ENCODE results near the gene LAMB1. TPM values are rescaled to one million over a fixed set of nuclear protein-coding genes. Genes with fewer than 3 reads are reported as not detected.

The LAMB1 gene
- total RNA-seq, 2 experiments from 2014 or later = 0.17 TPM; not detected in 1

DNA sequence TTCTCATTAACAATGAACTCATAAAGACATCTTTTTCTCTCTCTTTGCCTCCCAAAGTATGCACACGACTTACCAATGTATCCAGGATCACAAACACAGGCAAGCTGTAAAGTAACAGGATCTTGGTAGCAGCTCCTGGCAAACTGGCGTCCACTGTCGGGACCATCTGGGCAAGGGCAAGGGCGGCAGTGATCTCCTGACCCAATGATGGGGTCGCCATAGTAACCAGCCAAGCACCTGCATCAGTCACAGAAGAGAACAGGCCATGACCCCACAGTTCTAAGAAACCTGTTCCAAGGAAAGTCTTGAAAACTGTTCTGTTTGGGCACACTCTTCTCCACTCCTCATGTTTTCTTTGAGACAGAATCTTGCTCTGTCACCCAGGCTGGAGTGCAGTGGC, 47.6 kb downstream of the LAMB1 start:
- Histone ChIP-seq H3K9me2 (ENCODE audit: insufficient read depth, low read length) (no peaks in the 10 kb centered on the region), H3K79me2 (ENCODE audit: insufficient read depth, low read depth, low read length) (no peaks in the 10 kb centered on the region), H3K4me2 (ENCODE audit: low read length) (no peak overlapping the region), H4K20me1 (ENCODE audit: insufficient read depth, low read length) (no peaks in the 10 kb centered on the region), H3K27ac (ENCODE audit: low read depth, low read length, poor library complexity, severe bottlenecking) (no peak overlapping the region), H3K4me1 (ENCODE audit: insufficient read depth, low read length, poor library complexity, severe bottlenecking) (no peaks in the 10 kb centered on the region), H3K9me3 (ENCODE audit: low read length) (no peaks in the 10 kb centered on the region), H2AFZ (ENCODE audit: low read length) (no peak overlapping the region), H3K36me3 (ENCODE audit: insufficient read depth, low read length) (no peaks in the 10 kb centered on the region), H3K4me3 (ENCODE audit: low read depth, low read length, poor library complexity, severe bottlenecking) (no peak overlapping the region)
- intact Hi-C loops (cut with micrococcal nuclease; ENCODE audit: unreplicated experiment) = no loop called here
- no peak for DNase-seq (ENCODE audit: low spot score)
- TF ChIP-seq, protein P1, sequence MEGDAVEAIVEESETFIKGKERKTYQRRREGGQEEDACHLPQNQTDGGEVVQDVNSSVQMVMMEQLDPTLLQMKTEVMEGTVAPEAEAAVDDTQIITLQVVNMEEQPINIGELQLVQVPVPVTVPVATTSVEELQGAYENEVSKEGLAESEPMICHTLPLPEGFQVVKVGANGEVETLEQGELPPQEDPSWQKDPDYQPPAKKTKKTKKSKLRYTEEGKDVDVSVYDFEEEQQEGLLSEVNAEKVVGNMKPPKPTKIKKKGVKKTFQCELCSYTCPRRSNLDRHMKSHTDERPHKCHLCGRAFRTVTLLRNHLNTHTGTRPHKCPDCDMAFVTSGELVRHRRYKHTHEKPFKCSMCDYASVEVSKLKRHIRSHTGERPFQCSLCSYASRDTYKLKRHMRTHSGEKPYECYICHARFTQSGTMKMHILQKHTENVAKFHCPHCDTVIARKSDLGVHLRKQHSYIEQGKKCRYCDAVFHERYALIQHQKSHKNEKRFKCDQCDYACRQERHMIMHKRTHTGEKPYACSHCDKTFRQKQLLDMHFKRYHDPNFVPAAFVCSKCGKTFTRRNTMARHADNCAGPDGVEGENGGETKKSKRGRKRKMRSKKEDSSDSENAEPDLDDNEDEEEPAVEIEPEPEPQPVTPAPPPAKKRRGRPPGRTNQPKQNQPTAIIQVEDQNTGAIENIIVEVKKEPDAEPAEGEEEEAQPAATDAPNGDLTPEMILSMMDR (conservative IDR thresholded peaks at IDR 0.05; ENCODE audit: low read length) = no peak
- TF ChIP-seq EZH2phosphoT487 (IDR thresholded peaks at IDR 0.05; ENCODE audit: borderline replicate concordance, low read depth, low read length) = no peak
- no TSS peak for BruUV-seq (replicated peaks)
- ChIA-PET POLR2A (interaction anchor here (0.6 kb wide), 1 partner anchor 21 kb away, joined by 4 read pairs; no protein-coding TSS in a partner anchor), CTCF (ENCODE audit: unreplicated experiment) (no interaction called here)

DNA sequence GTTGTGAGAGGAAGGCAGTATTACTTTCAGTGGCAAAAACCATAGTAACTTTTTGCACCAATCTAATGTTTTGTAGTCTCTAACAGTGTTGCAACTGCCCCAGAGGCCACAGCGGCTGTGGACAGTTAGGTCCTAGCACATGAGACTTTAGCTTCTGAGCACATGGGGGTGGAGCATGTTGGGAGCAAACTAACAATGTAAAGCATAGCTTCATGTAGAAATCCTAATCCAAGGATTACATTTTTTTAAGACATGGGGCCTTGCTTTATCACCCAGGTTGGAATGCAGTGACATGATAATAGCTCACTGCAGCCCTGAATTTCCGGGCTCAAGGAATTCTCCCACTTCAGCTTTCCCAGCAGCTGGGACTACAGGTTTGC, 49.0 kb downstream of the LAMB1 start:
- no peaks in the 10 kb centered on the region for H3K9me3 ChIP-seq (ENCODE audit: low read length)
- intact Hi-C loops (cut with micrococcal nuclease; ENCODE audit: unreplicated experiment) = no loop called here
- H3K4me2 ChIP-seq (ENCODE audit: low read length) = no peak overlapping the region
- ChIA-PET POLR2A (interaction anchor here (0.7 to 1.2 kb wide), 2 partner anchors 24 to 249 kb away, joined by 3 to 4 read pairs; no protein-coding TSS in a partner anchor), CTCF (ENCODE audit: unreplicated experiment) (no interaction called here)
- H3K36me3 ChIP-seq (ENCODE audit: insufficient read depth, low read length) = no peaks in the 10 kb centered on the region
- no peaks in the 10 kb centered on the region for H4K20me1 ChIP-seq (ENCODE audit: insufficient read depth, low read length)
- H3K79me2 ChIP-seq (ENCODE audit: insufficient read depth, low read depth, low read length) = no peaks in the 10 kb centered on the region
- H2AFZ ChIP-seq (ENCODE audit: low read length) = no peak overlapping the region
- H3K4me3 ChIP-seq (ENCODE audit: low read depth, low read length, poor library complexity, severe bottlenecking) = no peak overlapping the region
- no peak for TF ChIP-seq EZH2phosphoT487 (IDR thresholded peaks at IDR 0.05; ENCODE audit: borderline replicate concordance, low read depth, low read length)
- TF ChIP-seq, protein P1 (conservative IDR thresholded peaks at IDR 0.05; ENCODE audit: low read length) = no peak
- no peaks in the 10 kb centered on the region for H3K9me2 ChIP-seq (ENCODE audit: insufficient read depth, low read length)
- no TSS peak for BruUV-seq (replicated peaks)
- no peak for DNase-seq (ENCODE audit: low spot score)
- H3K27ac ChIP-seq (ENCODE audit: low read depth, low read length, poor library complexity, severe bottlenecking) = no peak overlapping the region
- no peaks in the 10 kb centered on the region for H3K4me1 ChIP-seq (ENCODE audit: insufficient read depth, low read length, poor library complexity, severe bottlenecking)

DNA sequence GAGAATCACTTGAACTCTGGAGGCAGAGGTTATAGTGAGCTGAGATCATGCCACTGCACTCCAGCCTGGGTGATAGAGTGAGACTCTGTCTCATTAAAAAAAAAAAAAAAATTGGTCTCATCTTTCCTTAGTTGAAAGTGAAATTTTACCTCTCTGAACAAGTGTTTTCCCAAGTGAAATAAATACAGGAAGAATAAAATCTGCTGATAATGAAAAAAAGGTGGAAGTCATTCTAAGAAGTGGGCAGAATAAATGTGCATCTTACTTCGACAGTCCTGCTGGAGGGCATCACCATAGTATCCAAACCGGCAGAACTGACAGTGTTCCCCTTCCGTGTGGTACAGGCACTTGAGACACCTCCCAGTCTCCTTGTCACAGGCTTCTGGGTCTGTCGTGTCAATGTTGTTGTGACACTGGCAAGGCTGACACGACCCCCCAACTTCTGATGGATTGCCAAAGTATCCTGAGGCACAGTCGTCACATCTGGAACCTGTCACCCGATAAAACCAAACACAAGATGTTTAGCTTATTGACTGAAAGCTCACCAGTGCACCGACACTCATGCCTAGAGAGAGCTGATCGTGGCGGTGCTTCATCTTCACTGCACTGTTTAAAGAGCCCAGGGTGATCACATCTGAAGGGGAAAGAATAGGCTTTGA, 49.6 kb downstream of the LAMB1 start:
- ChIA-PET POLR2A (interaction anchor here (0.7 kb wide), 1 partner anchor 250 kb away, joined by 4 read pairs; no protein-coding TSS in a partner anchor), CTCF (ENCODE audit: unreplicated experiment) (no interaction called here)
- H2AFZ ChIP-seq (ENCODE audit: low read length) = no peak overlapping the region
- H4K20me1 ChIP-seq (ENCODE audit: insufficient read depth, low read length) = no peaks in the 10 kb centered on the region
- no peaks in the 10 kb centered on the region for H3K36me3 ChIP-seq (ENCODE audit: insufficient read depth, low read length)
- TF ChIP-seq, protein P1 (conservative IDR thresholded peaks at IDR 0.05; ENCODE audit: low read length) = no peak
- TF ChIP-seq EZH2phosphoT487 (IDR thresholded peaks at IDR 0.05; ENCODE audit: borderline replicate concordance, low read depth, low read length) = no peak
- no peaks in the 10 kb centered on the region for H3K9me2 ChIP-seq (ENCODE audit: insufficient read depth, low read length)
- H3K27ac ChIP-seq (ENCODE audit: low read depth, low read length, poor library complexity, severe bottlenecking) = no peak overlapping the region
- no TSS peak for BruUV-seq (replicated peaks)
- no peaks in the 10 kb centered on the region for H3K4me1 ChIP-seq (ENCODE audit: insufficient read depth, low read length, poor library complexity, severe bottlenecking)
- no peak for DNase-seq (ENCODE audit: low spot score)
- H3K9me3 ChIP-seq (ENCODE audit: low read length) = no peaks in the 10 kb centered on the region
- no peak overlapping the region for H3K4me2 ChIP-seq (ENCODE audit: low read length)
- no peaks in the 10 kb centered on the region for H3K79me2 ChIP-seq (ENCODE audit: insufficient read depth, low read depth, low read length)
- no peak overlapping the region for H3K4me3 ChIP-seq (ENCODE audit: low read depth, low read length, poor library complexity, severe bottlenecking)
- intact Hi-C loops (cut with micrococcal nuclease; ENCODE audit: unreplicated experiment) = no loop called here
